Effector memory CD4-positive, alpha-beta T cell (primary cell): ENCODE measurements around the gene RSPO3.

Source experiments
- DNase-seq, 3 donors: peaks; one replicate each; pipeline ENCODE4 v3.0.0-alpha.2; 2020
- H3K27ac ChIP-seq: 2 replicates; pipeline ENCODE4 v1.7.0; 2013; ENCODE audit warnings: mild to moderate bottlenecking, low read length, moderate library complexity; ENCODE audit not compliant: insufficient read depth, poor library complexity, severe bottlenecking
- H3K27me3 ChIP-seq: replicated peaks from 2 replicates; pipeline ENCODE4 v1.7.0; 2013; ENCODE audit warnings: mild to moderate bottlenecking, low read length; ENCODE audit not compliant: insufficient read depth, control insufficient read depth, poor library complexity, severe bottlenecking
- H3K36me3 ChIP-seq: 2 replicates; pipeline ENCODE4 v1.7.0; 2013; ENCODE audit warnings: mild to moderate bottlenecking, low read length, moderate library complexity; ENCODE audit not compliant: control insufficient read depth, insufficient read depth
- H3K4me1 ChIP-seq: 2 replicates; pipeline ENCODE4 v1.7.0; 2013; ENCODE audit warnings: low read length, mild to moderate bottlenecking; ENCODE audit not compliant: control insufficient read depth, insufficient read depth, poor library complexity, severe bottlenecking
- H3K4me3 ChIP-seq: 2 replicates; pipeline ENCODE4 v1.7.0; 2013; ENCODE audit warnings: low read length, low read depth, mild to moderate bottlenecking; ENCODE audit not compliant: insufficient read depth, poor library complexity, severe bottlenecking
- H3K9me3 ChIP-seq: 2 replicates; pipeline ENCODE4 v1.7.0; 2013; ENCODE audit warnings: mild to moderate bottlenecking, low read length, moderate library complexity; ENCODE audit not compliant: control insufficient read depth

Gene RSPO3

DNA sequence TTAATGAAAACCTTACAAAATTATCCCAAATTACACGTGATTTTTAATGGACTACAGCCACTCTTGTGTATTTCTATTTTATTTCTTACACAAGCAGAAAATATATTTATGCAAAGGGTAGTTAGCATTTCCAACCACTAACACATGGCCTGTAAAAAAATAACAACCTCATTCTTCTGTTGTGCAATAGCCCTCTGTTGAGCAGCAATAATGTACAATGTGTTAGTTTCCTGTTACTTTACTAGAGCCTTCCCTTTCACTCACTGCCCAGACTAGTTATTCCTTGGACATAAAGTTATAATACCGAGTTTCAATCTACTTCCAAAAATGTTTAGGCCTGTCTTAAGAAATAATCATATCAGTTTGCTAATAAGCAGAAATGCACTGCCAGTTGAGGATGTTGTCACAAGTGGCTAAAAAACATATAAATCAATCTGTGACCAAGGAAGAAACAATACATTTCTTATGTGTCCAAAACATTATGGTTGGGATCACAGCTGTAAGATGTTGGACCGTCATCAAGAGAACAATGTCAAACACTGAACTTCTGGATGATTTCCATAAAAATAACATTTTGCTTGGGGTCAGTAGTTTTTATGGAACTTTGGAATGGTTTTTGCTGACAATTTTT is 74.6 kb downstream of the RSPO3 start:
- H3K27ac ChIP-seq = no peak overlapping the region
- no peak for DNase-seq

GRCh38 chr6:127195833-127196232 is 77.4 kb downstream of the RSPO3 start:
- no peaks in the 10 kb centered on the region for H3K4me1 ChIP-seq
- no peak overlapping the region for H3K4me3 ChIP-seq
- H3K36me3 ChIP-seq = no peaks in the 10 kb centered on the region
- no peaks in the 10 kb centered on the region for H3K27me3 ChIP-seq
- no peak overlapping the region for H3K27ac ChIP-seq
- H3K9me3 ChIP-seq = no peaks in the 10 kb centered on the region
- DNase-seq = no peak

More for the DNA sequence above, 74.6 kb downstream of the RSPO3 start:
- H3K9me3 ChIP-seq = no peaks in the 10 kb centered on the region
- no peaks in the 10 kb centered on the region for H3K4me1 ChIP-seq
- no peaks in the 10 kb centered on the region for H3K36me3 ChIP-seq
- H3K27me3 ChIP-seq = no peaks in the 10 kb centered on the region
- no peak overlapping the region for H3K4me3 ChIP-seq

DNA sequence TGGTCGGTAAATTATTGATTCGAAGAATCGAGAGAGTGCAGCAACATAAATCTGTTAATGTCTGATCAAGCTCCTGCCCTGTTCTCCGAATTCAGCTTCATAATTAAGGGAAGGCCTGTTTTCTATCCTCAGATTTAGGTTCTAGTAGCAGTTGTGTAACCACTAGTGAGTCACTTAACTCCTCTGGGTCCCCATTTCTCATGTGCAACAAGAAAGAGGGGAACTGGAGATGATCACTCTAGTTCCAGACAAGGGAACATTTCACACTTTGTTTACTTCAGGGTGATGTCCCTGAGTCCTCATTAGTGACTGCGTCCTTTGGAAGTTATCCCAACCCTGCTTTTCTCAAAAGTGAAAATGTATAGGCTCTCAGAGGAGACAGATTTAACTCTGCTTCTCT is 80.1 kb downstream of the RSPO3 start:
- Histone ChIP-seq H3K27me3 (no peaks in the 10 kb centered on the region), H3K4me1 (no peaks in the 10 kb centered on the region), H3K9me3 (no peaks in the 10 kb centered on the region), H3K27ac (no peak overlapping the region), H3K4me3 (no peak overlapping the region), H3K36me3 (no peaks in the 10 kb centered on the region)
- DNase-seq = no peak

DNA sequence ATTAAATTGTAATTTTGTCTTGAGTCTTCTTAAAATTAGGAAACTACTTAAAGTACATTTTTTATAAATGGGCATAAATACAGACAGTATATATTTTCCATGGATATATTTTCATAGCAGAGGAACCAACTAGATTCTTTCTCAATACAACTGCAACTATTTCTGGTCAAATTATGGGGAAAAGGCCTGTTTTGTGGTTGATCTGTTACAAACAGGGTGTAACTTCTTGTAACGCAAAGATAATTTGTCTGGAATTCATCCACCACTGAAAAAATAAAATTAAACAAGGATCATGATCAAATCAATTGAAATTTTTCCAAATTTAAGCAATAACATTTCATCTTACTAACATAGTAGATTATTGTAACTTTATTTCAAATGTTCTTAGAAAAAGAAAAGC is 81.0 kb downstream of the RSPO3 start:
- no peaks in the 10 kb centered on the region for H3K4me1 ChIP-seq
- H3K36me3 ChIP-seq = no peaks in the 10 kb centered on the region
- H3K27ac ChIP-seq = no peak overlapping the region
- no peak for DNase-seq
- no peaks in the 10 kb centered on the region for H3K9me3 ChIP-seq
- no peak overlapping the region for H3K4me3 ChIP-seq
- H3K27me3 ChIP-seq = no peaks in the 10 kb centered on the region

GRCh38 chr6:127200114-127200513 is 81.6 kb downstream of the RSPO3 start:
- H3K4me3 ChIP-seq = no peak overlapping the region
- no peaks in the 10 kb centered on the region for H3K4me1 ChIP-seq
- no peaks in the 10 kb centered on the region for H3K9me3 ChIP-seq
- H3K36me3 ChIP-seq = no peaks in the 10 kb centered on the region
- H3K27ac ChIP-seq = no peak overlapping the region
- DNase-seq = no peak
- no peaks in the 10 kb centered on the region for H3K27me3 ChIP-seq

GRCh38 chr6:127201321-127201720 is 82.8 kb downstream of the RSPO3 start:
- Histone ChIP-seq H3K4me3 (no peak overlapping the region), H3K36me3 (no peaks in the 10 kb centered on the region), H3K4me1 (no peaks in the 10 kb centered on the region), H3K9me3 (no peaks in the 10 kb centered on the region), H3K27me3 (no peaks in the 10 kb centered on the region), H3K27ac (no peak overlapping the region)
- DNase-seq = no peak

DNA sequence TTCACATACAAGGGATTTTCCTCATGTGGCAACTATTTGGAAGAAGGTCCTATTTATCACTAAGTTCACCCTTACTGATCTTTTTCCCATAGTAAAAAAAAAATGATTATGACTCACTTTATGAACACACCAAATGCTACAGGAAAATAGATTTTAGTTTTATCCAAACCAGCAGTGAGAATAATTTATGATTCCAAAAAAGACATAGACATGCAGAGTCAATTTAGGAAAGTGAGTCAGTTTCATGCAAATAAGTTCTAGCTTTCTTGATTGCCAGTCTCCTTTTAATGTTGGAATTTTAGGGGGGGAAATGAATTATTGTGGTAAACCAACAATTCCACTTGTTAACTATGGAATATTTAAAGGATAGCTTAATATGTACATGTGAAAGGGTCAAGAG is 84.2 kb downstream of the RSPO3 start:
- no peaks in the 10 kb centered on the region for H3K9me3 ChIP-seq
- no peaks in the 10 kb centered on the region for H3K4me1 ChIP-seq
- no peak for DNase-seq
- H3K36me3 ChIP-seq = no peaks in the 10 kb centered on the region
- no peak overlapping the region for H3K4me3 ChIP-seq
- no peaks in the 10 kb centered on the region for H3K27me3 ChIP-seq
- no peak overlapping the region for H3K27ac ChIP-seq

- Histone ChIP-seq H3K27me3 (no peaks in the 10 kb centered on the region), H3K4me1 (no peaks in the 10 kb centered on the region), H3K27ac (no peak overlapping the region), H3K36me3 (no peaks in the 10 kb centered on the region), H3K4me3 (no peak overlapping the region), H3K9me3 (no peaks in the 10 kb centered on the region)
- no peak for DNase-seq
Observed at GRCh38 chr6:127204281-127204680, 85.8 kb downstream of the RSPO3 start.

DNA sequence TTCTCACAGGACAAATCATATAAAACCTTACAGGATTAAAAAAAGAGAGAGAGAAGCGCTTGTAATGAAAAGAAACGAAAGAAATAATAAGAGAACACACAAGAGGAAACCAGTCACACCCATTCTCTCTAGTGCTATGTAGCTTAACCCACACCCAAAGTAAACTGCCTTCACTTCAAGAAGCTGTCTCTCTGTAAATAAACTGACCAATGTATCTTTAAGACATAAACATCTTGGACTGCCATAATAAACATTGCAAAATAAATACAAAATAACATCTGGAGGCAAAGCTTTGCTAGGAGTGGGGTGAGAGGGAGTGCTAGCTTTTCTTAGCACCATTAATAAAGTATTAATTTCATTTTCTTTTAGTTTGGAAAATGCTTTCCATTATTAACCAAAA is 86.6 kb downstream of the RSPO3 start:
- H3K9me3 ChIP-seq = no peaks in the 10 kb centered on the region
- DNase-seq = no peak

DNA sequence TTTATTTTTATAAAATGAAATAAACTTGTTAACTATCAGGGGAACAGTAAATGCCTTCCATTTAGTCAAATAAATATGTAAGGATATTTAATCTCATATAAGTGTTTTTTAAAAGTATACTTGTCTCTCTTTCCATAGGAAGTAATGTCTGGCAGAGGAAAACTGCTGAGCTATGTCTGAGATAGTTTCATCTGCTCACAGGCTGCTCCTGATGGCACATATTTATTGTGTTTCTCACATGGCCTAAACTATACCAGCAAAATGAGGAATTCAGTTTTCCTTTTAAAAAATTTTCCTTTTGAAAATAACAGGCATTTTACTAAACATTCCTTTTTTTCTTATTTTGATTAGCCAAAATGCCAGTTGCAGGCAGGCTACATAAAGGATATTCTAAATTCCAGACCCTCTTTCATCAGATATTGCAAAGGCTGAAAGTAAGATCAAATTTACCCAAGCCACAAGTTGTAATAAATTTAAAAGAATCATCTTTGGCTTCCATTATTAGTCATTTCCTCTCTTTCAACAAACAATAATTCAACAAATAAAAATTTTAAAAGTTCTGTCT is 88.1 kb downstream of the RSPO3 start:
- H3K36me3 ChIP-seq = no peaks in the 10 kb centered on the region
- no peaks in the 10 kb centered on the region for H3K27me3 ChIP-seq
- H3K9me3 ChIP-seq = no peaks in the 10 kb centered on the region
- H3K4me1 ChIP-seq = no peaks in the 10 kb centered on the region
- DNase-seq = no peak
- H3K27ac ChIP-seq = no peak overlapping the region
- H3K4me3 ChIP-seq = no peak overlapping the region

More for the DNA sequence above, 86.6 kb downstream of the RSPO3 start:
- Histone ChIP-seq H3K27ac (no peak overlapping the region), H3K27me3 (no peaks in the 10 kb centered on the region), H3K4me3 (no peak overlapping the region), H3K4me1 (no peaks in the 10 kb centered on the region), H3K36me3 (no peaks in the 10 kb centered on the region)
